Purkinje cell (primary cell): ENCODE measurements around the gene SQSTM1. TPM values are rescaled to one million over a fixed set of nuclear protein-coding genes. Genes with fewer than 3 reads are reported as not detected.

Experiments used
- polyA plus RNA-seq: library from polyadenylated mRNA; unstranded; fragments of >200 nt; fragmentation: Nextera tagmentation; gene quantifications from 2 replicates; pipeline ENCODE4 v1.2.1, GENCODE V29; 2014

The SQSTM1 gene
- 19.6 and 26.1 TPM in 2 replicates for polyA plus RNA-seq

DNA sequence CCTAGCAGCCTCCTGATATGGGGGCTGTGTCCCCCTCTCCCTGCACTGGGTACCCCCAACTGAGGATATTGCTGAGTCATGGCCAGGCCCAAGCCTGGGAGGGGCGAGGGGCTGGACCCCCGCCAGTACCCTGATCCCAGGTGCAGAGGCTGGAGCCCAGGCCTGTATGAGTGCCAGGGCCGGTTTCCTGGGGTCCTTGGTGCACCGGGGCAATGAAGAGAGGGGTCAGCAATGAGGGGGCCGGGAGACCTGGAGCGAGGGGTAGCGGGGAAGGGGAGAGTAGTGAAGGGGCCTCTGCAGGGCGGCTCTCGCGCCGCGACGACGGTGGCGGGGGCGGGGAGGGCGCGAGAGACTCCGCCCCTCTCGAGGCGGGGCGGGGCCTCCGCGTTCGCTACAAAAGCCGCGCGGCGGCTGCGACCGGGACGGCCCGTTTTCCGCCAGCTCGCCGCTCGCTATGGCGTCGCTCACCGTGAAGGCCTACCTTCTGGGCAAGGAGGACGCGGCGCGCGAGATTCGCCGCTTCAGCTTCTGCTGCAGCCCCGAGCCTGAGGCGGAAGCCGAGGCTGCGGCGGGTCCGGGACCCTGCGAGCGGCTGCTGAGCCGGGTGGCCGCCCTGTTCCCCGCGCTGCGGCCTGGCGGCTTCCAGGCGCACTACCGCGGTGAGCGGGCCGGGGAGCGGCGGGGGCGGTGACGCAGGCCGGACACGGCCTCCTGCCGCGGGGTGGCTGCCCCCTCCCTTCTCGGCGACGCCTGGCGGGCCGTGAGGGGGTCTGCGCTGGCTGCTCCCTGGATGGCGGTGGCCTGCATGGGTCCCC is at the start of gene SQSTM1:
Gene SQSTM1, plus strand, starts transcription at position 423 of the 815 bp plus-strand sequence. Its CDS starts 32 bp downstream, at position 455.

DNA sequence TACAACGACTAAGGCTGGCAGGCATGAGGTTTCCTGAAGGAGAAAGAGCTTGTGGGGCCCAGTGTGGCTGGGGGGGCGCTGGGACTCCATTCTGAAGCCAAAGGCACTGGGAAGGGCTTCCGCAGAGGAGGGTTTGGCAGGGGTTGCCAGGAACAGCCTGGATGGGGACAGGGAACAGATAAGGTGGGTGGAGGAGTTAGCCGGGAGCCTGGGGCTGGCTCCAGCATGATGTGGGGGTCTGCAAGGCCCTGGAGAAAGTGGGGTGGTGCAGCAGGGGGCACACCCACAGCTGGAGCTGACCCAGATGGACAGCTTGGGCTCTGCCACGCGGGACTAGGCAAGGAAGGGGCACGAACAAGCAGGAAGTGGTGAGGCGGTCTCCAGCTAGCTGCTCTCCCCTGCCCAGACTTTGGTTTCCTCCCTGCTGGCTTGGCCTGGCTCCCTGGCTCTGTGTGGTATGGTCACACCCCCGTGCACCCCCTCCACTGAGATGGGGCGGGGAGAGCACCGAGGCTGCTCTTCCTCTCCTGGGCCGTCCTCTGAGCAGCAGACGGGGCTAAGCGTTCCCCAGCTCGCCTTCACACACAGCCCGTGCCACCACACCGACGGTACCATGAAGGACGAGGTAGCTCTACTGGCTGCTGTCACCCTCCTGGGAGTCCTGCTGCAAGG is 27.1 kb upstream of the SQSTM1 start, which contains the start of gene LTC4S:
Gene LTC4S, plus strand, starts transcription at position 519 of the 672 bp plus-strand sequence. Its CDS starts 95 bp downstream, at position 614.

DNA sequence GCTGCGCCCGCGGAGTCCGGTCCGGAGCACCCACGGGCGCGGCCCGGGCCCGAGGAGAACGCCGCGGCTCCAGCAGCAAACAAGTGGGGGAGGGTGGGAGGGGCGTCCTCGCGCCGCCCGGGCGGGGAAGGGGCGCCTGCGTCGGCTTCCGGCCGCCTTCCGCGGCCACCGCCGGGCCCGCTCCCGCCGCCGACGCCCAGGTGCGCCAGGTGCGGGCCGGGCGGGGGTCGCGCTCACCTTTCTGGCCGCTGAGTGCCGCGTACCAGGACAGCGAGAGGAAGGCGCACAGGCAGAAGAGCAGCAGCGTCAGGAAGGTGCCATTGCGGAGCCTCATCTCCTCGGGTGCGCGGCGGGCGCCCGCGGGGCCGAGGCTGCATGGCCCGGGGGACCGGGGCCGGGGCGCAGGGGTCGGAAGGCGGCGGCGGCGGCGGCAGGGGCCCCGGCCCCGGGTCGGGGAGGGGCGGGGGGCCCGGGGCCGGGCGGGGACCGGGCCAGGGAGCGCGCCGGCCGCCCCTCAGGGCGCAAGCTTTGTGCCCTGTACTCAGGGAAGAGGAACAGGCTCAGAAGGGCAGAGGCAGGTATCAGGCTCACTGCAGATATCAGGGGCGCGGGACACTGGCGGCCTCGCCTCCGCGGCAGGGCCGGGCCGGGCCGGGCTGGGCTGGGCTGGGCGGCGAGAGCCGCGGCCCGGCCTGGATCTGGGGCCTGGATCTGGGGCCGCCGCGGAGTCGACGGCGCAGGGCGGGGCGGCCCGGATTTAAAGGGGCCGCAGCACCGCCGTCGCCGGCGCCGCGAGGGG is 14.3 kb upstream of the SQSTM1 start, which contains the start of gene MGAT4B:
Gene MGAT4B, minus strand, starts transcription at position 617 of the 799 bp plus-strand sequence. Its CDS starts 283 bp downstream, at position 334.

DNA sequence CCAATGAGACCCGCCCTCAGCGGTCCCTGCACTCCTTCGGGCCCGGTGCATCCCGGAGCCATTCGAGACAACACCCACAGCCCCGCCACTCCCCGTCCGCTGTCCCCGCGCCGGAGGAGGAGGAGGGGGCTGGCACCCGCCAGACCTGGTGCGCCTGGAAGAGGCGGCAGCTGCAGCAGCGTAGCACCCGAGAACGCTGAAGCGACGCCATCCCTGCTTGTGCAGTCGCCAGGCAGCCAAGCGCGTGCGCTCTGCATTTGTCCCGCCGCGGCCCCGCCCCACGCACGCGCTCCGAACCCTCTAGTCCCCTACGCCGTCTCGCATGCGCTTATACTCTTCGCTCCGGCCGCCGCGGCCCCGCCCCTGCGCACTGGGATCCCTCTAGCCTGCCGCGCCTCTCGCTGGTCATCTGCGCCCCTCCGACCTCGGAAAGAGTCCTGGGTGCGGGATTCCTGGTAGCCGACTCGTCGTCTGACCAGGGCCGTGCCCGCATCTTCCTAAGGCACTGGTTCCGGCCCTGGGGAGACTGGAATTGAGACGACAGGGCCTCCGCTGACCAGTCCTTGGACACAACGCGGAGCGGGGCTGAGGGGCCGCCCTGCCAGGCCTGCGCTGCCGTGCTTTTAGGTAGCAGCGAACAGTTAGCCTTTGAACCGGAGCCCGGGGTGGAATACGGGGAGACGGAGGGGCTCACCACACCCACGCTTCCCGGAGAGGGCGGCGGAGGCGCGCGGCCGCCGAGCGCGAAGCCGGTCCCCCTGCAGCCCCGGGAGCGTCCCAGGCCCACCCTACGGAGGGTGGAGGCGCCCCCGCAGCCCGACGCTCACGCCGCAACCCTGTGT is 38.1 kb downstream of the SQSTM1 start, which contains the start of gene MRNIP:
Gene MRNIP, minus strand, starts transcription at position 232 of the 842 bp plus-strand sequence. Its CDS starts 21 bp downstream, at position 211.

Other genes with a start within 250 kb of the SQSTM1 start
- gene HNRNPH1, start 197.2 kb upstream of the SQSTM1 start, polyA plus RNA-seq = 354 and 357 TPM in 2 replicates
- not detected in 2 replicates for gene CBY3, start 139.9 kb upstream of the SQSTM1 start, polyA plus RNA-seq
- 257 and 264 TPM in 2 replicates for gene CANX, start 121.9 kb upstream of the SQSTM1 start, polyA plus RNA-seq
- gene MAML1, start 88.1 kb upstream of the SQSTM1 start, polyA plus RNA-seq = 0.13 and 0.62 TPM in 2 replicates
- gene LTC4S, start 26.9 kb upstream of the SQSTM1 start, polyA plus RNA-seq = not detected in 2 replicates
- gene MGAT4B, start 14.0 kb upstream of the SQSTM1 start, polyA plus RNA-seq = 0.66 and 1.6 TPM in 2 replicates
- gene MRNIP, start 37.9 kb downstream of the SQSTM1 start, polyA plus RNA-seq = 36.5 and 43.1 TPM in 2 replicates
- gene TBC1D9B, start 87.0 kb downstream of the SQSTM1 start, polyA plus RNA-seq = 26.8 and 30.6 TPM in 2 replicates